GM12878 (cell line): Measurements from ENCODE around the gene ANO8. TPM values are rescaled to one million over a fixed set of nuclear protein-coding genes. Genes with fewer than 3 reads are reported as not detected.
A peak's percentile ranks its signal among the peaks of the same experiment; 100 is the strongest.

Source experiments
- BACH1 ChIP-seq: fragments of 450-650 bp; IDR thresholded peaks from 2 replicates; pipeline ENCODE4 v1.6.1; 2017; ENCODE audit warnings: mild to moderate bottlenecking, borderline replicate concordance
- BMI1 ChIP-seq: fragments of 450-650 bp; IDR thresholded peaks from 2 replicates; pipeline ENCODE4 v1.6.1; 2016; ENCODE audit warnings: mild to moderate bottlenecking, moderate library complexity, borderline replicate concordance
- CBFB ChIP-seq: IDR thresholded peaks from 2 replicates; pipeline ENCODE4 v1.6.1; 2016; ENCODE audit warnings: antibody characterized with exemption, low read depth
- CEBPB ChIP-seq, 2 experiments: fragments of 150-350 bp in 1 of 2; IDR thresholded peaks; 2 replicates each; pipeline ENCODE4 v1.6.1; 2012 to 2014; ENCODE audit warnings: low read depth in 2 of 2, low read length in 2 of 2, borderline replicate concordance in 1 of 2, inconsistent platforms in 1 of 2
- CREM ChIP-seq: IDR thresholded peaks from 2 replicates; pipeline ENCODE4 v1.6.1; 2014; ENCODE audit warnings: antibody characterized with exemption, low read depth
- ESRRA ChIP-seq: IDR thresholded peaks from 2 replicates; pipeline ENCODE4 v1.6.1; 2012; ENCODE audit warnings: mild to moderate bottlenecking, low read length, improper control_type of control experiment
- HCFC1 ChIP-seq: fragments of 150-350 bp; IDR thresholded peaks from 2 replicates; pipeline ENCODE4 v1.6.1; 2014; ENCODE audit warnings: low read length
- HDGF ChIP-seq: fragments of 450-650 bp; IDR thresholded peaks from 2 replicates; pipeline ENCODE4 v1.6.1; 2016; ENCODE audit warnings: antibody characterized with exemption
- IKZF1 ChIP-seq: fragments of 450-650 bp; conservative IDR thresholded peaks from 2 replicates; pipeline ENCODE4 v1.6.1; 2017; ENCODE audit warnings: antibody characterized with exemption, mild to moderate bottlenecking
- KLF5 ChIP-seq: fragments of 450-650 bp; IDR thresholded peaks from 2 replicates; pipeline ENCODE4 v1.6.1; 2014; ENCODE audit warnings: mild to moderate bottlenecking; ENCODE audit not compliant: partially characterized antibody
- MEF2B ChIP-seq: fragments of 450-650 bp; IDR thresholded peaks from 2 replicates; pipeline ENCODE4 v1.6.1; 2018; ENCODE audit warnings: mild to moderate bottlenecking, moderate library complexity; ENCODE audit not compliant: partially characterized antibody, poor library complexity, severe bottlenecking
- MXI1 ChIP-seq: fragments of 150-350 bp; IDR thresholded peaks from 2 replicates; pipeline ENCODE4 v1.6.1; 2011; ENCODE audit warnings: low read depth, mild to moderate bottlenecking, inconsistent platforms, low read length, improper control_type of control experiment
- NFXL1 ChIP-seq: fragments of 450-650 bp; IDR thresholded peaks from 2 replicates; pipeline ENCODE4 v1.6.1; 2017; ENCODE audit warnings: antibody characterized with exemption, mild to moderate bottlenecking, borderline replicate concordance
- SMC3 ChIP-seq: IDR thresholded peaks from 2 replicates; pipeline ENCODE4 v1.6.1; 2011; ENCODE audit warnings: low read length, improper control_type of control experiment, borderline replicate concordance
- STAT1 ChIP-seq: fragments of 450-650 bp; conservative IDR thresholded peaks from 2 replicates; pipeline ENCODE4 v1.6.1; 2014; ENCODE audit warnings: antibody characterized with exemption, mild to moderate bottlenecking
- YBX1 ChIP-seq: fragments of 450-650 bp; IDR thresholded peaks from 2 replicates; pipeline ENCODE4 v1.6.1; 2016; ENCODE audit warnings: antibody characterized with exemption
- YY1 ChIP-seq: IDR thresholded peaks from 2 replicates; pipeline ENCODE4 v1.6.1; 2011; ENCODE audit warnings: low read depth, mild to moderate bottlenecking, low read length
- ZNF207 ChIP-seq: fragments of 450-650 bp; IDR thresholded peaks from 2 replicates; pipeline ENCODE4 v1.6.1; 2014; ENCODE audit warnings: antibody characterized with exemption, mild to moderate bottlenecking, borderline replicate concordance
- ZNF274 ChIP-seq: IDR thresholded peaks from one replicate; pipeline ENCODE4 v1.8.0; 2011; ENCODE audit not compliant: insufficient read length, insufficient read depth
- polyA plus RNA-seq, 11 experiments: library from polyadenylated mRNA; depleted of rRNA in 4 of 11; unstranded in 6 of 11; stranded (reverse) in 5 of 11; fragments of >200 nt; fragmentation: Nextera tagmentation in 4 of 11; fragmentation: Illumina TruSeq in 1 of 11; extraction: Ambion mirVana in 4 of 11; extraction: Trizol in 1 of 11; gene quantifications; 1 replicate in 1 of 11; 2 replicates in 10 of 11; pipeline versions ENCODE4 v1.2.1 to v1.2.3, GENCODE V29; 2011 to 2016; ENCODE audit warnings: inconsistent platforms in 2 of 11, missing spikeins in 2 of 11, low read depth in 1 of 11
- total RNA-seq, 4 experiments: library from RNA; depleted of rRNA in 3 of 4; stranded (reverse); fragments of >200 nt in 3 of 4; fragmentation: Illumina TruSeq in 1 of 4; extraction: Trizol in 1 of 4; gene quantifications; 2 replicates each; pipeline versions ENCODE4 v1.2.1 to v1.2.3, GENCODE V29; 2013 to 2021
- TF ChIP-seq, protein P1 (sequence below): fragments of 450-650 bp; IDR thresholded peaks from 2 replicates; pipeline ENCODE4 v1.6.1; 2017; ENCODE audit warnings: mild to moderate bottlenecking
- TF ChIP-seq, protein P2 (sequence below): IDR thresholded peaks from 2 replicates; pipeline ENCODE4 v1.6.1; 2012; ENCODE audit warnings: low read length, inconsistent platforms
- TF ChIP-seq, protein P3 (sequence below): fragments of 150-350 bp; IDR thresholded peaks from 2 replicates; pipeline ENCODE4 v1.6.1; 2016; ENCODE audit warnings: low read depth, low read length
- TF ChIP-seq, protein P4 (sequence below): IDR thresholded peaks from 2 replicates; pipeline ENCODE4 v1.6.1; 2011; ENCODE audit warnings: borderline replicate concordance, low read depth, mild to moderate bottlenecking, moderate library complexity, mixed read lengths, low read length; ENCODE audit not compliant: insufficient read depth; ENCODE audit errors: extremely low read length

The ANO8 gene
- total and polyA plus RNA-seq, 10 of the 15 experiments (the other 5 are each of a cell fraction or from before 2014, with no cell fraction given), result 0.04 to 6.7 (median 1.1) TPM

GRCh38 chr19:17334414-17335409, at the start of gene ANO8 (continued):
- TF ChIP-seq BMI1, result no peak
- TF ChIP-seq SMC3, result no peak
- TF ChIP-seq BACH1, result peak; percentile 84
- TF ChIP-seq HCFC1, result peak; percentile 39; the same call in 1 of the 2 replicates
- TF ChIP-seq YBX1, result no peak
- TF ChIP-seq ZNF207, result no peak
- peak; percentile 85; the same call in 1 of the 2 replicates for TF ChIP-seq HDGF
- no peak for TF ChIP-seq ZNF274
- TF ChIP-seq, protein P1, sequence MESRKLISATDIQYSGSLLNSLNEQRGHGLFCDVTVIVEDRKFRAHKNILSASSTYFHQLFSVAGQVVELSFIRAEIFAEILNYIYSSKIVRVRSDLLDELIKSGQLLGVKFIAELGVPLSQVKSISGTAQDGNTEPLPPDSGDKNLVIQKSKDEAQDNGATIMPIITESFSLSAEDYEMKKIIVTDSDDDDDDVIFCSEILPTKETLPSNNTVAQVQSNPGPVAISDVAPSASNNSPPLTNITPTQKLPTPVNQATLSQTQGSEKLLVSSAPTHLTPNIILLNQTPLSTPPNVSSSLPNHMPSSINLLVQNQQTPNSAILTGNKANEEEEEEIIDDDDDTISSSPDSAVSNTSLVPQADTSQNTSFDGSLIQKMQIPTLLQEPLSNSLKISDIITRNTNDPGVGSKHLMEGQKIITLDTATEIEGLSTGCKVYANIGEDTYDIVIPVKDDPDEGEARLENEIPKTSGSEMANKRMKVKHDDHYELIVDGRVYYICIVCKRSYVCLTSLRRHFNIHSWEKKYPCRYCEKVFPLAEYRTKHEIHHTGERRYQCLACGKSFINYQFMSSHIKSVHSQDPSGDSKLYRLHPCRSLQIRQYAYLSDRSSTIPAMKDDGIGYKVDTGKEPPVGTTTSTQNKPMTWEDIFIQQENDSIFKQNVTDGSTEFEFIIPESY, result no peak
- TF ChIP-seq KLF5, result peak; percentile 75
- TF ChIP-seq NFXL1, result no peak
- TF ChIP-seq MEF2B, result no peak
- 0 out of 2 replicates have a peak, but pooled peaks have one; percentile 24 for TF ChIP-seq MXI1
- TF ChIP-seq ESRRA, result no peak
- TF ChIP-seq CBFB, result peak; percentile 54; the same call in 1 of the 2 replicates
- peak; percentile 91 for TF ChIP-seq CREM
- peak; percentile 96 for TF ChIP-seq IKZF1
- TF ChIP-seq, protein P2, sequence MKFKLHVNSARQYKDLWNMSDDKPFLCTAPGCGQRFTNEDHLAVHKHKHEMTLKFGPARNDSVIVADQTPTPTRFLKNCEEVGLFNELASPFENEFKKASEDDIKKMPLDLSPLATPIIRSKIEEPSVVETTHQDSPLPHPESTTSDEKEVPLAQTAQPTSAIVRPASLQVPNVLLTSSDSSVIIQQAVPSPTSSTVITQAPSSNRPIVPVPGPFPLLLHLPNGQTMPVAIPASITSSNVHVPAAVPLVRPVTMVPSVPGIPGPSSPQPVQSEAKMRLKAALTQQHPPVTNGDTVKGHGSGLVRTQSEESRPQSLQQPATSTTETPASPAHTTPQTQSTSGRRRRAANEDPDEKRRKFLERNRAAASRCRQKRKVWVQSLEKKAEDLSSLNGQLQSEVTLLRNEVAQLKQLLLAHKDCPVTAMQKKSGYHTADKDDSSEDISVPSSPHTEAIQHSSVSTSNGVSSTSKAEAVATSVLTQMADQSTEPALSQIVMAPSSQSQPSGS, result no peak
- TF ChIP-seq, protein P3, sequence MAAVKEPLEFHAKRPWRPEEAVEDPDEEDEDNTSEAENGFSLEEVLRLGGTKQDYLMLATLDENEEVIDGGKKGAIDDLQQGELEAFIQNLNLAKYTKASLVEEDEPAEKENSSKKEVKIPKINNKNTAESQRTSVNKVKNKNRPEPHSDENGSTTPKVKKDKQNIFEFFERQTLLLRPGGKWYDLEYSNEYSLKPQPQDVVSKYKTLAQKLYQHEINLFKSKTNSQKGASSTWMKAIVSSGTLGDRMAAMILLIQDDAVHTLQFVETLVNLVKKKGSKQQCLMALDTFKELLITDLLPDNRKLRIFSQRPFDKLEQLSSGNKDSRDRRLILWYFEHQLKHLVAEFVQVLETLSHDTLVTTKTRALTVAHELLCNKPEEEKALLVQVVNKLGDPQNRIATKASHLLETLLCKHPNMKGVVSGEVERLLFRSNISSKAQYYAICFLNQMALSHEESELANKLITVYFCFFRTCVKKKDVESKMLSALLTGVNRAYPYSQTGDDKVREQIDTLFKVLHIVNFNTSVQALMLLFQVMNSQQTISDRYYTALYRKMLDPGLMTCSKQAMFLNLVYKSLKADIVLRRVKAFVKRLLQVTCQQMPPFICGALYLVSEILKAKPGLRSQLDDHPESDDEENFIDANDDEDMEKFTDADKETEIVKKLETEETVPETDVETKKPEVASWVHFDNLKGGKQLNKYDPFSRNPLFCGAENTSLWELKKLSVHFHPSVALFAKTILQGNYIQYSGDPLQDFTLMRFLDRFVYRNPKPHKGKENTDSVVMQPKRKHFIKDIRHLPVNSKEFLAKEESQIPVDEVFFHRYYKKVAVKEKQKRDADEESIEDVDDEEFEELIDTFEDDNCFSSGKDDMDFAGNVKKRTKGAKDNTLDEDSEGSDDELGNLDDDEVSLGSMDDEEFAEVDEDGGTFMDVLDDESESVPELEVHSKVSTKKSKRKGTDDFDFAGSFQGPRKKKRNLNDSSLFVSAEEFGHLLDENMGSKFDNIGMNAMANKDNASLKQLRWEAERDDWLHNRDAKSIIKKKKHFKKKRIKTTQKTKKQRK, result no peak
- no peak for TF ChIP-seq STAT1
- TF ChIP-seq, protein P4, sequence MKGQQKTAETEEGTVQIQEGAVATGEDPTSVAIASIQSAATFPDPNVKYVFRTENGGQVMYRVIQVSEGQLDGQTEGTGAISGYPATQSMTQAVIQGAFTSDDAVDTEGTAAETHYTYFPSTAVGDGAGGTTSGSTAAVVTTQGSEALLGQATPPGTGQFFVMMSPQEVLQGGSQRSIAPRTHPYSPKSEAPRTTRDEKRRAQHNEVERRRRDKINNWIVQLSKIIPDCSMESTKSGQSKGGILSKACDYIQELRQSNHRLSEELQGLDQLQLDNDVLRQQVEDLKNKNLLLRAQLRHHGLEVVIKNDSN, result no peak
- TF ChIP-seq CEBPB (IDR thresholded peaks at IDR 0.05; ENCODE audit: borderline replicate concordance in 1 of 2, low read depth in 2 of 2, low read length in 2 of 2), result no peak
- peak; percentile 21; the same call in 1 of the 2 replicates for TF ChIP-seq YY1
